ENCODE data around the gene M1AP. TPM values are rescaled to one million over a fixed set of nuclear protein-coding genes. Genes with fewer than 3 reads are reported as not detected.

The M1AP gene
- total and polyA plus RNA-seq, 9 of the 15 experiments (the other 6 are each of a cell fraction or from before 2014, with no cell fraction given) = 0.06 to 0.33 (median 0.11) TPM; not detected in 4

GRCh38 chr2:74653985-74654882, 6.1 kb upstream of the M1AP start, which contains the start of gene SEMA4F (continued):
- TF ChIP-seq CUX1 (CRISPR knock-in tag; IDR thresholded peaks at IDR 0.05) (no peak), ZNF239 (CRISPR knock-in tag; IDR thresholded peaks at IDR 0.05) (no peak), FIP1L1 (IDR thresholded peaks at IDR 0.05; ENCODE audit: low read depth, low read length, poor library complexity, severe bottlenecking) (no peak), ZNF695 (CRISPR knock-in tag; IDR thresholded peaks at IDR 0.05) (no peak), ZKSCAN1 (IDR thresholded peaks at IDR 0.05; ENCODE audit: low read depth, low read length) (no peak), FOXA3 (CRISPR knock-in tag; conservative IDR thresholded peaks at IDR 0.05 in 1 of 2, IDR thresholded peaks at IDR 0.05 in 1 of 2) (no peak), MCM3 (IDR thresholded peaks at IDR 0.05) (no peak), ZNF165 (CRISPR knock-in tag; IDR thresholded peaks at IDR 0.05; ENCODE audit: borderline replicate concordance) (no peak), ARHGAP35 (IDR thresholded peaks at IDR 0.05; ENCODE audit: partially characterized antibody) (no peak), CBFA2T3 (IDR thresholded peaks at IDR 0.05) (no peak), GTF3C2 (IDR thresholded peaks at IDR 0.05; ENCODE audit: borderline replicate concordance, extremely low read depth, insufficient read length) (no peak), MCM2 (IDR thresholded peaks at IDR 0.05; ENCODE audit: low read depth) (no peak), RFX7 (CRISPR knock-in tag; IDR thresholded peaks at IDR 0.05) (no peak)
- TF ChIP-seq, protein P1, sequence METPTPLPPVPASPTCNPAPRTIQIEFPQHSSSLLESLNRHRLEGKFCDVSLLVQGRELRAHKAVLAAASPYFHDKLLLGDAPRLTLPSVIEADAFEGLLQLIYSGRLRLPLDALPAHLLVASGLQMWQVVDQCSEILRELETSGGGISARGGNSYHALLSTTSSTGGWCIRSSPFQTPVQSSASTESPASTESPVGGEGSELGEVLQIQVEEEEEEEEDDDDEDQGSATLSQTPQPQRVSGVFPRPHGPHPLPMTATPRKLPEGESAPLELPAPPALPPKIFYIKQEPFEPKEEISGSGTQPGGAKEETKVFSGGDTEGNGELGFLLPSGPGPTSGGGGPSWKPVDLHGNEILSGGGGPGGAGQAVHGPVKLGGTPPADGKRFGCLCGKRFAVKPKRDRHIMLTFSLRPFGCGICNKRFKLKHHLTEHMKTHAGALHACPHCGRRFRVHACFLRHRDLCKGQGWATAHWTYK (CRISPR knock-in tag; IDR thresholded peaks at IDR 0.05) = no peak
